HG03442 (cell line): Measurements from ENCODE around the gene PCNX2.

Experiments used
- ATAC-seq: cut with Tn5 transposase; IDR thresholded peaks from one replicate; pipeline ENCODE4 v1.9.1; 2021; ENCODE audit warnings: mild to moderate bottlenecking, moderate library complexity; ENCODE audit not compliant: unreplicated experiment

The PCNX2 gene

DNA sequence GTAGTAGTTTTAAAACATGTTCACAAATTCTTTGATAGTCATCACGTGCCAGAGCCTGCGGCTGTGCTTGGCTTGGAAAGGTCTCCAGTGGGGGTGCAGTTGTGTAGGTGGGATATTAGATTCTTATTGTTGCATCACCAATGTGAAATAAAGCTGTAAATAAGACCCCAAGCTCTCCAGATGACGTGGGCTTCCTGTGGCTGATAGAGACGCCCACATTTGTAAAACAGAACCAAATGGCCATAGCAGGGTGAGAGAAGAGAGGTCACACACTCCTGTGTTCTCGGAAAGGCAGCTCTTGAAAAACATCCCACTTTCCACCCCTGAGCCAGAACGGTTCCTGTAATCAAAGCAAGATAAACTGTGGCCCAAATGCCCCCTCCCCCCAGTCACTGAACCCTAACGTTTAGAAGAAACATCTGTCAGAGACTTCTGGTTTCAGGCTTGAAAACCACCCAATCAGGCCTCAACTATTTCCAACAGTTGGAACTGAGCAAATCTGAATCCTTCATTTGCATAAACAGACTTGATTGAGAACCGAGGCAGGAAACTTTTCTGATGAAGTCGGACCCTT lies 351.8 kb downstream of the PCNX2 start:
- ATAC-seq, result peak; percentile 55

GRCh38 chr1:232942413-232943294 lies 352.9 kb downstream of the PCNX2 start:
- ATAC-seq, result no peak

- ATAC-seq, result no peak
Observed at GRCh38 chr1:232940262-232940661, 355.3 kb downstream of the PCNX2 start.

GRCh38 chr1:232939748-232940147 lies 355.8 kb downstream of the PCNX2 start:
- no peak for ATAC-seq

DNA sequence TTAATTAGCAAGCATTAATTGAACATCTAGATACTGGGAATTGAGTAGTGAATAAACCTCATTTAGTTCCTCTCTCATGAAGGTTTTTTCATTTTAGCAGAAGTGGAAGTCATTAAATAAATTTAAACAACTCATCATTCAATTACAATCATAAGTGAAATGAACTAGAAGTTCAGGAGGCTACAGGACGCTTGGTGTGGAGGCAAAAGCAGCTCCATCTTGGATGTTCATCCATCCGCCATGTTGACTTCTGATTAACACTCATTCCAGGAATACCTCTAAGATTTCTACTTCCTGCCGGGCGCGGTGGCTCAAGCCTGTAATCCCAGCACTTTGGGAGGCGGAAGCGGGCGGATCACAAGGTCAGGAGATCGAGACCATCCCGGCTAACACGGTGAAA lies 356.6 kb downstream of the PCNX2 start:
- no peak for ATAC-seq

DNA sequence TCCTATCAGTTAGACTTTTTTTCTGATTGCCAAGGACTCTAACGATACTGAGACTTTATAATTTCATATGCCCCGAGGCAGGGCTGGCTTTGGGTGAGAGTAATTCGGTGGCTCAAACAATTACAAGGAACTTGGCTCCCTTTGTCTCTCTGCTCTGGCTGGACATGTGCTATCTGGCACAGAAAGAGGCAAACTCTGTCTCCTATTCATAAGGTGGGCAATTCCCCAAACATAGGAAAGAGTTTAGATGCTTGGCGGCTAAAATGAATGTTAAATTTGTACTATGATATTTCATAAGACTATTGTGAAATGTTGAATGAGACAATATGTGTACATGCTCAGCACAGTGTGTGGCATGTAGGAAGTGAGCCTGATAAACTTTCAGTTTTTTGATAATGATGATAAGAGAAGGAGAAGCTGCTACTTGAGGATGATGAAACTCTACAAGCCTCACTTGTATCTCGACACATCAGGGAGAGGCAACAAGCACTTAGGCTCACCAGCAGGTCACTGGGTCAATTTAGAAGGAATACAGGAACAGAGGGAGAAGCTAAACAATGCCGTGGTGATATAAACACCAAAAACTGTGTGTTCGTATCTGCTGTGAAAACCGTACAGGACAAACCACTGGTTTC lies 357.7 kb downstream of the PCNX2 start:
- ATAC-seq, result no peak

DNA sequence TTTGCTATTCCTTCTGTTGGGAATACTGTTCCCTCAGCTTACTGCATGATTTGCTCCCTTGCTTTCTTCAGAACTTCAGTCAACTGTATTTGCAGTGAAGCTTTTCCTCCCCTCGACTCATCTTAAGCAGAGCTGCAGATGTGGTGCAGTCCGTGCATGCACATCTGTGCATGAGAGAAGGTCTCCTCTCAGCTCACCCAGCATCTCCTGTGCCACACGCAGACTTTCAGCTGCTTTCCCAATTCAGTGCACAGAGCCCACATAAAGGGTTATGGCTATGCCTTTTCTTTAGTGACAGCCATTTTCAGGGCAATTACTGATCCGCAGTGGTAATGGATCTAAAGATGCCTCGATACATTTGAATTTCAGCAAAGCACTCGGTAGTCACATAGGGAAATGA lies 358.6 kb downstream of the PCNX2 start:
- ATAC-seq, result no peak
